ENCODE measurements around the gene ZSCAN22.

- TF ChIP-seq EZH2 (IDR thresholded peaks at IDR 0.05; ENCODE audit: low read depth) (no peak), CTCF (conservative IDR thresholded peaks at IDR 0.05) (no peak)
These were observed 52.5 kb downstream of the ZSCAN22 start for GRCh38 chr19:58379246-58379645.

All from PC-9 (cell line).